ENCODE measurements around the gene LDLRAD2.

DNA sequence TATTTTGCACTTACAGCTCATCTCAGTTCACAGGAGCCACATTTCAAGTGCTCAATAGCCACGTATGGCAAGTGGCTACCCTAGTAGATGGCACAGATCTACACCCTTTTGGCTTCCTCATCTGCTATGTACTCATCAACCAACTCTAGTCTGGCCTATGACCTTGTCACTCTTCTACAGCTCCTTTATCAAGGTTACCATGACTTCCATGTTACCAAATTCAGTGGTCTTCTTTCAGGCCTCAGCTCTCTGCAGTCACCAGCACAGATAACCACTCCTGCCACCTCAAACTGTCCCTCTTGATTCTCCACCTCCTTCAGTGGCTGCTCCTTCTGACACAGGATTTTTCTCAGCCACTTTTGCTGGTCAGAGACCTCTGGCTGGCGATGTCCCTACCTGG lies 17.4 kb upstream of the LDLRAD2 start:
- TF ChIP-seq EP300 (IDR thresholded peaks at IDR 0.05) (no peak), MYC (IDR thresholded peaks at IDR 0.05; ENCODE audit: borderline replicate concordance, low read length) (no peak), ZFP36 (IDR thresholded peaks at IDR 0.05; ENCODE audit: borderline replicate concordance, partially characterized antibody) (no peak), CEBPB (IDR thresholded peaks at IDR 0.05) (no peak), REST (IDR thresholded peaks at IDR 0.05) (no peak), MAZ (IDR thresholded peaks at IDR 0.05; ENCODE audit: borderline replicate concordance, low read depth, low read length) (no peak), KDM1A (IDR thresholded peaks at IDR 0.05; ENCODE audit: low read depth) (no peak), KDM5A (IDR thresholded peaks at IDR 0.05) (no peak), POLR2AphosphoS2 (conservative IDR thresholded peaks at IDR 0.05; ENCODE audit: low read length) (no peak), NPAS2 (CRISPR knock-in tag; IDR thresholded peaks at IDR 0.05; ENCODE audit: borderline replicate concordance) (no peak)
- TF ChIP-seq, protein P1, sequence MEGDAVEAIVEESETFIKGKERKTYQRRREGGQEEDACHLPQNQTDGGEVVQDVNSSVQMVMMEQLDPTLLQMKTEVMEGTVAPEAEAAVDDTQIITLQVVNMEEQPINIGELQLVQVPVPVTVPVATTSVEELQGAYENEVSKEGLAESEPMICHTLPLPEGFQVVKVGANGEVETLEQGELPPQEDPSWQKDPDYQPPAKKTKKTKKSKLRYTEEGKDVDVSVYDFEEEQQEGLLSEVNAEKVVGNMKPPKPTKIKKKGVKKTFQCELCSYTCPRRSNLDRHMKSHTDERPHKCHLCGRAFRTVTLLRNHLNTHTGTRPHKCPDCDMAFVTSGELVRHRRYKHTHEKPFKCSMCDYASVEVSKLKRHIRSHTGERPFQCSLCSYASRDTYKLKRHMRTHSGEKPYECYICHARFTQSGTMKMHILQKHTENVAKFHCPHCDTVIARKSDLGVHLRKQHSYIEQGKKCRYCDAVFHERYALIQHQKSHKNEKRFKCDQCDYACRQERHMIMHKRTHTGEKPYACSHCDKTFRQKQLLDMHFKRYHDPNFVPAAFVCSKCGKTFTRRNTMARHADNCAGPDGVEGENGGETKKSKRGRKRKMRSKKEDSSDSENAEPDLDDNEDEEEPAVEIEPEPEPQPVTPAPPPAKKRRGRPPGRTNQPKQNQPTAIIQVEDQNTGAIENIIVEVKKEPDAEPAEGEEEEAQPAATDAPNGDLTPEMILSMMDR (IDR thresholded peaks at IDR 0.05) = no peak
- TF ChIP-seq, protein P2, sequence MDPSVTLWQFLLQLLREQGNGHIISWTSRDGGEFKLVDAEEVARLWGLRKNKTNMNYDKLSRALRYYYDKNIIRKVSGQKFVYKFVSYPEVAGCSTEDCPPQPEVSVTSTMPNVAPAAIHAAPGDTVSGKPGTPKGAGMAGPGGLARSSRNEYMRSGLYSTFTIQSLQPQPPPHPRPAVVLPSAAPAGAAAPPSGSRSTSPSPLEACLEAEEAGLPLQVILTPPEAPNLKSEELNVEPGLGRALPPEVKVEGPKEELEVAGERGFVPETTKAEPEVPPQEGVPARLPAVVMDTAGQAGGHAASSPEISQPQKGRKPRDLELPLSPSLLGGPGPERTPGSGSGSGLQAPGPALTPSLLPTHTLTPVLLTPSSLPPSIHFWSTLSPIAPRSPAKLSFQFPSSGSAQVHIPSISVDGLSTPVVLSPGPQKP (IDR thresholded peaks at IDR 0.05; ENCODE audit: low read depth, low read length) = no peak

All from A549 (cell line).